H1 (cell line): ENCODE data around the gene SLIT3. TPM values are rescaled to one million over a fixed set of nuclear protein-coding genes. Genes with fewer than 3 reads are reported as not detected.

Experiments
- CTCF ChIA-PET: fragments of 300-600 bp; sonication (Branson Sonifier 250); formaldehyde crosslinking; loops from one replicate; lab custom pipeline; 2021; ENCODE audit not compliant: partially characterized antibody; lab: Charles Lee
- POLR2A ChIA-PET: fragments of 300-600 bp; sonication (Branson Sonifier 250); formaldehyde crosslinking; loops from one replicate; lab custom pipeline; 2021; ENCODE audit warnings: inconsistent platforms; ENCODE audit not compliant: partially characterized antibody; lab: Charles Lee
- DNase-seq, 2 experiments: peaks; one replicate each; pipeline versions ENCODE4 v3.0.0 to v3.0.0-alpha.2; 2010 to 2022; ENCODE audit warnings: low spot score in 2 of 2, low read depth in 1 of 2, mixed read lengths in 1 of 2
- FAIRE-seq: peaks from 2 replicates; lab custom pipeline; 2011; peaks lifted over from hg19 to GRCh38; lab: Jason Lieb, UNC
- H2AFZ ChIP-seq: 2 replicates; pipeline ENCODE4 v1.8.1; 2012; ENCODE audit warnings: low read length, inconsistent platforms
- H2AK5ac ChIP-seq: 2 replicates; pipeline ENCODE4 v1.6.1; 2013; ENCODE audit warnings: low read depth, low read length
- H2BK120ac ChIP-seq: replicated peaks from 2 replicates; pipeline ENCODE3; 2013; ENCODE audit warnings: low read depth, low read length, inconsistent platforms
- H2BK12ac ChIP-seq: 2 replicates; pipeline ENCODE4 v1.6.1; 2013; ENCODE audit warnings: low read depth, low read length
- H2BK15ac ChIP-seq: 2 replicates; pipeline ENCODE4 v1.6.1; 2013; ENCODE audit warnings: low read length
- H2BK20ac ChIP-seq: 2 replicates; pipeline ENCODE4 v1.6.1; 2013; ENCODE audit warnings: low read length
- H2BK5ac ChIP-seq: 2 replicates; pipeline ENCODE4 v1.6.1; 2013; ENCODE audit warnings: low read depth, low read length
- H3K14ac ChIP-seq: 2 replicates; pipeline ENCODE4 v1.6.1; 2013; ENCODE audit warnings: inconsistent platforms; ENCODE audit not compliant: insufficient read length
- H3K18ac ChIP-seq: 2 replicates; pipeline ENCODE4 v1.6.1; 2013; ENCODE audit warnings: low read length; ENCODE audit errors: extremely low read depth
- H3K23ac ChIP-seq: 2 replicates; pipeline ENCODE4 v1.6.1; 2013; ENCODE audit warnings: inconsistent platforms; ENCODE audit not compliant: insufficient read length
- H3K23me2 ChIP-seq: 2 replicates; pipeline ENCODE4 v1.6.1; 2013; ENCODE audit warnings: low read depth, low read length
- H3K27ac ChIP-seq: 2 replicates; pipeline ENCODE4 v1.6.1; 2011; ENCODE audit warnings: low read depth, low read length, inconsistent platforms
- H3K27me3 ChIP-seq, 4 experiments: replicated peaks in 1 of 4; 1 replicate in 1 of 4; 2 replicates in 3 of 4; pipeline versions ENCODE4 v1.6.1 to v1.8.1; 2011 to 2013; ENCODE audit warnings: low read length in 3 of 4, mild to moderate bottlenecking in 3 of 4, inconsistent platforms in 2 of 4, mixed read lengths in 2 of 4, moderate library complexity in 1 of 4; ENCODE audit not compliant: control insufficient read depth in 3 of 4, insufficient read depth in 3 of 4; ENCODE audit errors: extremely low read depth in 1 of 4
- H3K36me3 ChIP-seq, 4 experiments: 2 replicates each; pipeline versions ENCODE4 v1.6.1 to v1.8.1; 2011 to 2013; ENCODE audit warnings: mild to moderate bottlenecking in 4 of 4, low read length in 3 of 4, moderate library complexity in 2 of 4, control low read depth in 1 of 4, inconsistent platforms in 1 of 4; ENCODE audit not compliant: insufficient read depth in 4 of 4, control insufficient read depth in 2 of 4
- H3K4ac ChIP-seq: replicated peaks from 2 replicates; pipeline ENCODE3; 2013; ENCODE audit warnings: low read length, low read depth, mixed read lengths, inconsistent platforms; ENCODE audit not compliant: insufficient read length
- H3K4me1 ChIP-seq, 4 experiments: replicated peaks in 1 of 4; 1 replicate in 1 of 4; 2 replicates in 3 of 4; pipeline versions ENCODE4 v1.6.1 to v1.8.1; 2011 to 2013; ENCODE audit warnings: low read length in 3 of 4, inconsistent platforms in 2 of 4, mixed read lengths in 1 of 4; ENCODE audit not compliant: insufficient read depth in 4 of 4, control insufficient read depth in 3 of 4
- H3K4me2 ChIP-seq, 2 experiments: 2 replicates each; pipeline versions ENCODE4 v1.6.1 to v1.8.1; 2011 to 2013; ENCODE audit warnings: low read depth in 2 of 2, low read length in 2 of 2, control low read depth in 1 of 2, inconsistent platforms in 1 of 2, mild to moderate bottlenecking in 1 of 2; ENCODE audit not compliant: insufficient read depth in 1 of 2
- H3K4me3 ChIP-seq, 4 experiments: fragments of 200-600, 300-600 bp in 1 of 4; sonication (generic), shearing (Covaris generic), sonication (Bioruptor Twin) in 1 of 4; 2 replicates each; pipeline versions ENCODE4 v1.5.1 to v1.8.1; 2011 to 2016; ENCODE audit warnings: low read length in 4 of 4, low read depth in 3 of 4, control low read depth in 2 of 4, inconsistent platforms in 2 of 4, mild to moderate bottlenecking in 2 of 4, mixed read lengths in 1 of 4, moderate library complexity in 1 of 4; ENCODE audit not compliant: insufficient read depth in 2 of 4; ENCODE audit errors: extremely low read depth in 1 of 4
- H3K56ac ChIP-seq: replicated peaks from 2 replicates; pipeline ENCODE3; 2013; ENCODE audit warnings: low read depth, mild to moderate bottlenecking, mixed read lengths, low read length, inconsistent platforms; ENCODE audit not compliant: insufficient read length
- H3K79me1 ChIP-seq: 2 replicates; pipeline ENCODE4 v1.6.1; 2013; ENCODE audit warnings: low read depth, low read length, control low read depth
- H3K79me2 ChIP-seq, 2 experiments: 2 replicates each; pipeline versions ENCODE4 v1.6.1 to v1.8.1; 2012 to 2013; ENCODE audit warnings: low read length in 2 of 2, mild to moderate bottlenecking in 2 of 2, inconsistent platforms in 1 of 2; ENCODE audit not compliant: insufficient read depth in 2 of 2, control insufficient read depth in 1 of 2
- H3K9ac ChIP-seq, 4 experiments: replicated peaks in 1 of 4; 1 replicate in 1 of 4; 2 replicates in 3 of 4; pipeline versions ENCODE4 v1.6.1 to v1.8.1; 2011 to 2013; ENCODE audit warnings: low read depth in 3 of 4, low read length in 3 of 4, control low read depth in 2 of 4, mild to moderate bottlenecking in 2 of 4, moderate library complexity in 2 of 4, inconsistent platforms in 1 of 4; ENCODE audit errors: extremely low read depth in 1 of 4
- H3K9me3 ChIP-seq, 2 experiments: 2 replicates each; pipeline versions ENCODE4 v1.6.1 to v1.8.1; 2012 to 2013; ENCODE audit warnings: mild to moderate bottlenecking in 2 of 2, moderate library complexity in 2 of 2, control low read depth in 1 of 2, inconsistent platforms in 1 of 2, low read depth in 1 of 2, low read length in 1 of 2, mixed read lengths in 1 of 2; ENCODE audit not compliant: insufficient read depth in 2 of 2
- H4K20me1 ChIP-seq, 2 experiments: replicated peaks in 1 of 2; 2 replicates each; pipeline versions ENCODE3 to v1.8.1; 2011 to 2013; ENCODE audit warnings: inconsistent platforms in 2 of 2, low read length in 2 of 2, mild to moderate bottlenecking in 1 of 2; ENCODE audit not compliant: insufficient read depth in 2 of 2, control insufficient read depth in 1 of 2
- H4K5ac ChIP-seq: 2 replicates; pipeline ENCODE4 v1.6.1; 2013; ENCODE audit warnings: low read length, low read depth, mixed read lengths, inconsistent platforms; ENCODE audit not compliant: insufficient read length
- H4K8ac ChIP-seq: 2 replicates; pipeline ENCODE4 v1.8.0; 2013; ENCODE audit warnings: mild to moderate bottlenecking, moderate library complexity, low read length, inconsistent platforms; ENCODE audit not compliant: insufficient read depth; ENCODE audit errors: extremely low read depth
- H4K91ac ChIP-seq: replicated peaks from 2 replicates; pipeline ENCODE3; 2013; ENCODE audit warnings: low read length, mixed read lengths, inconsistent platforms; ENCODE audit not compliant: insufficient read length
- BACH1 ChIP-seq: IDR thresholded peaks from 2 replicates; pipeline ENCODE4 v1.6.1; 2012; ENCODE audit warnings: low read length, improper control_type of control experiment
- SIN3A ChIP-seq, 2 experiments: IDR thresholded peaks in 1 of 2; conservative IDR thresholded peaks in 1 of 2; 2 replicates each; pipeline ENCODE4 v1.6.1; 2011 to 2012; ENCODE audit warnings: low read length in 2 of 2, improper control_type of control experiment in 1 of 2, low read depth in 1 of 2, mild to moderate bottlenecking in 1 of 2
- SP4 ChIP-seq: IDR thresholded peaks from 2 replicates; pipeline ENCODE4 v1.6.1; 2012; ENCODE audit warnings: low read length, inconsistent platforms
- WGBS, 2 experiments: shearing (Covaris generic) in 1 of 2; methylation state at CpG; one replicate each; pipeline versions ENCODE4 v1.1.6 to v1.1.7; 2013 to 2015; ENCODE audit warnings: low lambda C conversion rate in 2 of 2, mixed read lengths in 2 of 2, inconsistent platforms in 1 of 2, low coverage in 1 of 2, missing lambda C conversion rate in 1 of 2; ENCODE audit not compliant: insufficient replicate concordance in 2 of 2, insufficient coverage in 1 of 2, insufficient read length in 1 of 2; ENCODE audit errors: extremely low coverage in 1 of 2, missing lambda C conversion rate in 1 of 2; 5-methylcytosine and 5-hydroxymethylcytosine counted together
- polyA plus RNA-seq, 7 experiments: library from polyadenylated mRNA; depleted of rRNA in 3 of 7; stranded (reverse) in 5 of 7; unstranded in 2 of 7; fragments of >200 nt in 5 of 7; fragments of 200-250 nt in 2 of 7; gene quantifications; 1 replicate in 5 of 7; 2 replicates in 1 of 7; 4 replicates in 1 of 7; pipeline versions ENCODE4 v1.2.1 to v1.2.3, GENCODE V29; 2011 to 2013; ENCODE audit warnings: missing spikeins in 2 of 7, mixed read lengths in 2 of 7
- total RNA-seq: library from RNA; stranded (reverse); fragmentation: NEBNext Ultra II Directional; extraction: Animal tissue kit (Norgen Biotek cat#: 25700); gene quantifications from 2 replicates; pipeline ENCODE4 v1.2.1, GENCODE V29; 2021
- TF ChIP-seq, protein P1 (sequence below): IDR thresholded peaks from 2 replicates; pipeline ENCODE4 v1.6.1; 2012; ENCODE audit warnings: inconsistent platforms

The SLIT3 gene
- total and polyA plus RNA-seq, 2 of the 8 experiments (the other 6 are each of a cell fraction or from before 2014, with no cell fraction given): 1.1 to 1.2 TPM

DNA sequence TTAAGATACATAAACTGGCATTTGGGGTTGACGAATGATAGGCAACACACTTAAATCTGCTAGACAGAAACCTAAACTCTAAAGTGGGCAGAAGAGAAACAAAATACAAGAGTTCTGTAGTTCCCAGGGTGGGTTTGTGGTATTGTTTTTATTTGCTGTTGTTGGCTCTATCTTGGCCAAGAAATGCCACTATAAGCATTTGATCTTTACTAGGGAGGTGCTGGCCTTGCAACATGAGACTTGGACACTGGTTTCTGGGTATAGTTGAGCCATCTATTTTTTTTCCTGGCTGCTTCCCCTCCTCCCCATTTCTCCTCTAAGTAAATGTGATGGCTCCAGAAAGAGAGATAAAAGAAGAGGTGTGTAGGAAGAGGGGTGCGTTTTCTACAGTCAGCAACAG, 251.2 kb downstream of the SLIT3 start:
- Histone ChIP-seq H2BK20ac (no peak overlapping the region), H3K27me3 (no peaks in the 10 kb centered on the region), H3K4me3 (no peak overlapping the region), H3K18ac (no peak overlapping the region), H3K23me2 (no peaks in the 10 kb centered on the region), H4K20me1 (no peaks in the 10 kb centered on the region), H2AK5ac (no peak overlapping the region), H3K79me1 (no peaks in the 10 kb centered on the region), H3K4me1 (0 out of 7 replicates have a peak, but pooled peaks cover 0 to 2% (median 0%) of the 10 kb centered on the region in 4 experiments), H2BK5ac (no peak overlapping the region), H3K14ac (no peak overlapping the region), H4K8ac (no peak overlapping the region), H3K4me2 (no peak overlapping the region), H4K91ac (no peak overlapping the region), H3K56ac (no peak overlapping the region), H2AFZ (no peak overlapping the region), H3K9ac (no peak overlapping the region), H2BK15ac (no peak overlapping the region), H3K4ac (no peak overlapping the region), H2BK12ac (no peak overlapping the region), H2BK120ac (no peak overlapping the region), H3K9me3 (no peaks in the 10 kb centered on the region), H3K79me2 (no peaks in the 10 kb centered on the region), H3K36me3 (no peaks in the 10 kb centered on the region), H3K23ac (no peak overlapping the region), H4K5ac (no peak overlapping the region), H3K27ac (no peak overlapping the region)
- TF ChIP-seq SP4 (no peak), BACH1 (no peak), SIN3A (conservative IDR thresholded peaks at IDR 0.05 in 1 of 2, IDR thresholded peaks at IDR 0.05 in 1 of 2; ENCODE audit: low read depth in 1 of 2, low read length in 2 of 2) (no peak)
- TF ChIP-seq, protein P1, sequence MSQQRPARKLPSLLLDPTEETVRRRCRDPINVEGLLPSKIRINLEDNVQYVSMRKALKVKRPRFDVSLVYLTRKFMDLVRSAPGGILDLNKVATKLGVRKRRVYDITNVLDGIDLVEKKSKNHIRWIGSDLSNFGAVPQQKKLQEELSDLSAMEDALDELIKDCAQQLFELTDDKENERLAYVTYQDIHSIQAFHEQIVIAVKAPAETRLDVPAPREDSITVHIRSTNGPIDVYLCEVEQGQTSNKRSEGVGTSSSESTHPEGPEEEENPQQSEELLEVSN: no peak
- DNase-seq: no peak
- CTCF ChIA-PET: no interaction called here
- WGBS, 2 experiments: 77% methylated on average over 2 of the region's 2 CpGs; no CpG with 5 or more reads in 1 of the 2 experiments
- POLR2A ChIA-PET: no interaction called here
- no peak for FAIRE-seq
